GM23248 (cell line): ENCODE data around the gene ANXA11. TPM values are rescaled to one million over a fixed set of nuclear protein-coding genes. Genes with fewer than 3 reads are reported as not detected.

Experiments used
- DNase-seq: peaks from one replicate; pipeline ENCODE4 v3.0.0-alpha.2; 2015
- H2AFZ ChIP-seq: fragments of 200-600 bp; sonication (generic); 2 replicates; pipeline ENCODE4 v1.6.1; 2016; ENCODE audit warnings: antibody characterized with exemption
- H3F3A ChIP-seq: fragments of 200-600 bp; sonication (generic); 2 replicates; pipeline ENCODE4 v1.6.1; 2016; ENCODE audit warnings: mild to moderate bottlenecking, antibody characterized with exemption, mixed run types; ENCODE audit not compliant: insufficient read depth
- H3K27ac ChIP-seq: fragments of 200-600 bp; sonication (generic); 2 replicates; pipeline ENCODE4 v1.5.1; 2016; ENCODE audit warnings: mild to moderate bottlenecking
- H3K27me3 ChIP-seq: fragments of 200-600 bp; sonication (generic); replicated peaks from 2 replicates; pipeline ENCODE4 v1.6.1; 2016; ENCODE audit warnings: mild to moderate bottlenecking; ENCODE audit not compliant: insufficient read depth
- H3K36me3 ChIP-seq: fragments of 200-600 bp; sonication (generic); 2 replicates; pipeline ENCODE4 v1.6.1; 2016; ENCODE audit warnings: low read depth, mild to moderate bottlenecking
- H3K4me1 ChIP-seq: fragments of 200-600 bp; sonication (generic); 2 replicates; pipeline ENCODE4 v1.6.1; 2016; ENCODE audit warnings: mild to moderate bottlenecking; ENCODE audit not compliant: insufficient read depth
- H3K4me2 ChIP-seq: fragments of 200-600 bp; sonication (generic); one replicate; pipeline ENCODE4 v1.6.1; 2016; ENCODE audit warnings: mild to moderate bottlenecking; ENCODE audit not compliant: unreplicated experiment
- H3K4me3 ChIP-seq: fragments of 200-600 bp; sonication (generic); 2 replicates; pipeline ENCODE4 v1.5.1; 2016; ENCODE audit warnings: mild to moderate bottlenecking
- H3K79me2 ChIP-seq: fragments of 200-600 bp; sonication (generic); 2 replicates; pipeline ENCODE4 v1.6.1; 2016; ENCODE audit warnings: mild to moderate bottlenecking; ENCODE audit not compliant: insufficient read depth
- H3K9ac ChIP-seq: fragments of 200-600 bp; sonication (generic); 2 replicates; pipeline ENCODE4 v1.6.1; 2016; ENCODE audit warnings: mild to moderate bottlenecking
- H3K9me2 ChIP-seq: fragments of 200-600 bp; sonication (generic); 2 replicates; pipeline ENCODE4 v1.6.1; 2016; ENCODE audit warnings: mixed run types, mild to moderate bottlenecking, moderate library complexity; ENCODE audit not compliant: insufficient read depth
- H3K9me3 ChIP-seq: fragments of 200-600 bp; sonication (generic); one replicate; pipeline ENCODE4 v1.6.1; 2017; ENCODE audit warnings: low read depth
- H4K20me1 ChIP-seq: fragments of 200-600 bp; sonication (generic); 2 replicates; pipeline ENCODE4 v1.6.0; 2016; ENCODE audit not compliant: insufficient read depth
- EZH2 ChIP-seq: fragments of 200-600 bp; sonication (generic); IDR thresholded peaks from 2 replicates; pipeline ENCODE4 v1.6.1; 2018; ENCODE audit warnings: antibody characterized with exemption, mild to moderate bottlenecking; ENCODE audit not compliant: insufficient read depth, poor library complexity, severe bottlenecking
- EZH2phosphoT487 ChIP-seq: fragments of 200-600 bp; sonication (generic); IDR thresholded peaks from 2 replicates; pipeline ENCODE4 v1.6.1; 2018; ENCODE audit warnings: antibody characterized with exemption, moderate library complexity, mild to moderate bottlenecking, low read depth; ENCODE audit not compliant: insufficient read depth
- WGBS, 2 experiments: methylation state at CpG; one replicate each; pipeline ENCODE4 v1.1.6; 2015 to 2017; ENCODE audit warnings: low lambda C conversion rate in 2 of 2, low coverage in 1 of 2; ENCODE audit errors: missing lambda C conversion rate in 2 of 2; 5-methylcytosine and 5-hydroxymethylcytosine counted together
- in situ Hi-C: fragments of 300-500 bp; cut with MboI; formaldehyde crosslinking; loops from 2 replicates; pipeline ENCODE4 v1.15.0; 2020
- polyA plus RNA-seq: library from polyadenylated mRNA; unstranded; fragments of >200 nt; fragmentation: Nextera tagmentation; extraction: Ambion mirVana; gene quantifications from 2 replicates; pipeline ENCODE4 v1.2.1, GENCODE V29; 2016
- total RNA-seq: library from RNA; depleted of rRNA; stranded (reverse); fragments of >200 nt; shearing (Covaris generic); gene quantifications from 2 replicates; pipeline ENCODE4 v1.2.3, GENCODE V29; 2014

Gene ANXA11
- total and polyA plus RNA-seq, 2 experiments from 2014 or later, result 116 to 189 TPM

DNA sequence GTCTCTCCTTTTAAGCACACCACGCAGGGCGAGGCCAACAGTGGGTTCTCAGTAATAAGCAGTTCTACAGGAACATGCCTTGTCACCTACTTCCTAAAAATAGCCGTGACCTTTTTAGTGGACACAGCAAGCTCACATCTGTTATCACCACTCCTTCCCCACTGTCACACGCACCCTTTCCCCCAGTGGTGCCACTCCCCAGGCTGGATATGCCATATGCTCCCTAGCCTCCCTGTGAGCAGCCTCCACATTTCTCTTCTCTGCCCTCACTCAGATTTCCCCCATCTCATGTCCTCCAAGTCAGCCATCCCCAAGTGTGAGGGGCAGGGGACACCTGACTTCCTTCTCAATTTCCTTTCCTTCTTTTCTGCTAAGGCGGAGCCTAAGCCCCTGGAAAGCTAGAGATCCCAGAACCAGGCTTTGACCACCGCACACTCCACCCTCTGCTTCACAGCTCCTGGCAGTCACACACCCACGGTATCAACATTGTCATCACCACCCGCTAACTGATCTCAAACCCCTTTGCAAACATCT is 3.7 kb downstream of the ANXA11 start:
- no peak for DNase-seq
- peaks cover 38% of the 10 kb centered on the region for H3F3A ChIP-seq
- peaks cover 7% of the 10 kb centered on the region; the same call in 1 of the 2 replicates for H4K20me1 ChIP-seq
- no peaks in the 10 kb centered on the region for H3K9me3 ChIP-seq
- TF ChIP-seq EZH2phosphoT487 (no peak), EZH2 (no peak)
- H3K36me3 ChIP-seq, result no peaks in the 10 kb centered on the region
- WGBS, 2 experiments, result 75 to 78% methylated on average over 8 of the region's 8 CpGs
- peak overlapping the region; percentile 95 for H3K27ac ChIP-seq
- in situ Hi-C loops, result no loop called here
- H3K4me1 ChIP-seq, result peaks cover 63% of the 10 kb centered on the region
- H3K4me3 ChIP-seq, result no peak overlapping the region
- no peaks in the 10 kb centered on the region for H3K9me2 ChIP-seq
- no peaks in the 10 kb centered on the region for H3K27me3 ChIP-seq
- no peak overlapping the region for H2AFZ ChIP-seq
- H3K79me2 ChIP-seq, result peaks cover 99% of the 10 kb centered on the region
- no peak overlapping the region for H3K4me2 ChIP-seq
- H3K9ac ChIP-seq, result peak overlapping the region; percentile 96

DNA sequence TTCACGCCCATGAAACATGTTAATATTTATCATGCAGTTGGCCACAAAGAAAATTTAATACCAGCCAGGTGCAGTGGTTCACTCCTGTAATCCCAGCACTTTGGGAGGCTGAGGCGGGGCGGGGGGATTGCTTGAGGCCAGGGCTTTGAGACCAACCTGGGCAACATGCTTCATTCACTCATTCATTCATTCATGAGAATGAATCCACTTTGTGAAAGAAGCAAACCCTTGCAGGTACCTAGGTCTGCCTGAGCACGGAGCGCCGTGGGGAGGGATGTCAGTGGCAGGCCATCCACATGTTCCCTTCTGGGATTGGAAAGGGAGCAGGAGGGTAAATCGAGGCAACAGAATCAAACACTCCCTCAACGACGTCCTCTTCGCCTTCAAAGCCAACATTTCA is 4.7 kb downstream of the ANXA11 start:
- Histone ChIP-seq H3K4me3 (no peak overlapping the region), H3K27me3 (no peaks in the 10 kb centered on the region), H4K20me1 (peaks cover 7% of the 10 kb centered on the region; the same call in 1 of the 2 replicates), H3K9ac (peak overlapping the region; percentile 75), H3K4me1 (peaks cover 63% of the 10 kb centered on the region), H3K79me2 (peaks cover 99% of the 10 kb centered on the region), H2AFZ (no peak overlapping the region), H3K4me2 (peak overlapping the region; percentile 71), H3K9me3 (no peaks in the 10 kb centered on the region), H3F3A (peaks cover 34% of the 10 kb centered on the region), H3K27ac (peak overlapping the region; percentile 95), H3K36me3 (no peaks in the 10 kb centered on the region), H3K9me2 (no peaks in the 10 kb centered on the region)
- no peak for TF ChIP-seq EZH2
- no peak for DNase-seq
- 86% methylated on average over 10 of the region's 10 CpGs for WGBS, 2 experiments
- in situ Hi-C loops, result no loop called here

DNA sequence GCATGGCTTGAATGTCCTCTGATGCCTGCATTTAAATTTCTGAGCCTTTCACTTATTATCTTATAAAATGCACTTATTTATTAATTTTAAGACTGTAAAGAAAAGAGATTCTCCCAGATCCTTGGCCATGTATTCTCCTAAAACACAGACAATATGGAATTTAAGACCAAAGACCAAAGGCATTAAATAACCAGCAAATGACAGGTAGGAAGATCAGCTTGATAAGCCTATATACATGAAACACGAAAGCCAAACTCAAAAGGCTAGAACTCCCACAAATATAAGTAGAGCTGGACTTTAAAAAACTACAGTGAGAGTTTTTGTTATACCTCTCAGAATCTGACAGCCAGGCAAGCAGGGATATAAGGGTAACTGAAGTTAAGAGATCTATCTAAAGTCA is 5.1 kb downstream of the ANXA11 start:
- WGBS, 2 experiments, result 96% methylated on average over 1 of the region's 1 CpG
- no peaks in the 10 kb centered on the region for H3K27me3 ChIP-seq
- no peak for TF ChIP-seq EZH2
- TF ChIP-seq EZH2phosphoT487, result no peak
- H3K27ac ChIP-seq, result peak overlapping the region; percentile 95
- H3K79me2 ChIP-seq, result peaks cover 99% of the 10 kb centered on the region
- DNase-seq, result no peak
- H3K4me3 ChIP-seq, result 0 out of 2 replicates have a peak overlapping the region, but pooled peaks have one; percentile 50
- in situ Hi-C loops, result no loop called here
- peak overlapping the region; percentile 71 for H3K4me2 ChIP-seq
- peaks cover 63% of the 10 kb centered on the region for H3K4me1 ChIP-seq
- H4K20me1 ChIP-seq, result peaks cover 7% of the 10 kb centered on the region; the same call in 1 of the 2 replicates
- no peaks in the 10 kb centered on the region for H3K9me3 ChIP-seq
- peaks cover 33% of the 10 kb centered on the region for H3F3A ChIP-seq
- no peak overlapping the region for H2AFZ ChIP-seq
- H3K9me2 ChIP-seq, result no peaks in the 10 kb centered on the region
- peak overlapping the region; percentile 75 for H3K9ac ChIP-seq
- no peaks in the 10 kb centered on the region for H3K36me3 ChIP-seq

DNA sequence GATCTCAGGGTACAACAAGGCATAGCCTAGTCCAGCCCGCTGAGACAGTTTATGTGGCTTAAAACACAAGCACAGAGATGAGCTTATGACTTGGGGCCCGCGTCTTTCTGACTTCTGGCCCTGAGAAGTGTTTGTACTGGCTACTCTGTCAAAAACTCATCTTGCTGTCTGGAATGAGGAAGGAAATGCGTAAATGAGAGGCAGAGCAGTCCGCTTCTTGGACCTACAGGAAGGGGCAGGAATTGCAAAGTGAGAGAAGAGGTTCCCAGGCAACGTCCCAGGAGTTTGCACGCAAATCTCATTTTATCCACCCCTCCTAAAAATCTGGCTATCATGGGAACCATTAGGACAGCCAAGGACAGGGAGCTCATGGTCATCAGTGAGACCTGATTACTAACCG is 5.5 kb downstream of the ANXA11 start:
- Histone ChIP-seq H3K4me1 (peaks cover 63% of the 10 kb centered on the region), H3K9ac (peak overlapping the region; percentile 75), H3K9me3 (no peaks in the 10 kb centered on the region), H3K4me3 (peak overlapping the region; percentile 50), H3K27ac (peak overlapping the region; percentile 95), H3F3A (peaks cover 33% of the 10 kb centered on the region), H3K9me2 (no peaks in the 10 kb centered on the region), H3K27me3 (no peaks in the 10 kb centered on the region), H2AFZ (no peak overlapping the region), H3K36me3 (no peaks in the 10 kb centered on the region), H3K4me2 (peak overlapping the region; percentile 71), H4K20me1 (peaks cover 7% of the 10 kb centered on the region; the same call in 1 of the 2 replicates), H3K79me2 (peaks cover 99% of the 10 kb centered on the region)
- in situ Hi-C loops, result no loop called here
- peak; percentile 95 for DNase-seq
- 15 to 20% methylated on average over 8 of the region's 8 CpGs for WGBS, 2 experiments
- TF ChIP-seq EZH2 (no peak), EZH2phosphoT487 (no peak)
